Endothelial cell of umbilical vein (primary cell): ENCODE results near the gene NANOGP8.

Experiments
- POLR2A ChIP-seq: IDR thresholded peaks from 2 replicates; pipeline ENCODE4 v1.6.1; 2012; ENCODE audit warnings: low read depth, mild to moderate bottlenecking, control low read depth, low read length
- POLR2AphosphoS5 ChIP-seq: IDR thresholded peaks from 2 replicates; pipeline ENCODE4 v1.6.1; 2012; ENCODE audit warnings: low read depth, mild to moderate bottlenecking, control low read depth, low read length, moderate library complexity; ENCODE audit not compliant: insufficient read depth
- TF ChIP-seq, protein P1 (sequence below), 2 donors: IDR thresholded peaks; 1 replicate in 1 of 2; 2 replicates in 1 of 2; pipeline ENCODE4 v1.5.1; 2011; ENCODE audit warnings: low read length in 2 of 2, mild to moderate bottlenecking in 2 of 2, moderate library complexity in 2 of 2, control low read depth in 1 of 2, inconsistent platforms in 1 of 2, low read depth in 1 of 2; ENCODE audit not compliant: insufficient read depth in 1 of 2; ENCODE audit errors: extremely low read depth in 1 of 2
- TF ChIP-seq, protein P2 (sequence below): IDR thresholded peaks from 2 replicates; pipeline ENCODE4 v1.6.1; 2011; ENCODE audit not compliant: insufficient read depth, insufficient read length

DNA sequence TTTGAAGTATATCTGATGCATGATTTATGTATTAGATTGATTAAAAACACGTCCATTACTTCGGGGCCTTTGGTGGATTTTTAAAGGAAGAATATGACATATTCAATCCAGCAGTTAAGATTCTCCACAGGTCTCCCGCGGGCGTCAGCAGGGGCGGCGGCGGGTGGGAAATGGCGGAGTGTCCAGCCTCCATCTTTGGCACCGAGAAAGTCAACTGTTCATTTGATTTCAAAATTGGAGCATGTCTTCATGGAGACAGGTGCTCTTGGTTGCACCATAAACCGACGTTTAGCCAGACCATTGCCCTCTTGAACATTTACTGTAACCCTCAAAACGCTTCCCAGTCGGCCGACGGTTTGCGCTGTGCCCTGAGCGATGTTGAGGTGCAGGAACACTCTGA, 7.2 kb upstream of the NANOGP8 start:
- TF ChIP-seq, protein P1, sequence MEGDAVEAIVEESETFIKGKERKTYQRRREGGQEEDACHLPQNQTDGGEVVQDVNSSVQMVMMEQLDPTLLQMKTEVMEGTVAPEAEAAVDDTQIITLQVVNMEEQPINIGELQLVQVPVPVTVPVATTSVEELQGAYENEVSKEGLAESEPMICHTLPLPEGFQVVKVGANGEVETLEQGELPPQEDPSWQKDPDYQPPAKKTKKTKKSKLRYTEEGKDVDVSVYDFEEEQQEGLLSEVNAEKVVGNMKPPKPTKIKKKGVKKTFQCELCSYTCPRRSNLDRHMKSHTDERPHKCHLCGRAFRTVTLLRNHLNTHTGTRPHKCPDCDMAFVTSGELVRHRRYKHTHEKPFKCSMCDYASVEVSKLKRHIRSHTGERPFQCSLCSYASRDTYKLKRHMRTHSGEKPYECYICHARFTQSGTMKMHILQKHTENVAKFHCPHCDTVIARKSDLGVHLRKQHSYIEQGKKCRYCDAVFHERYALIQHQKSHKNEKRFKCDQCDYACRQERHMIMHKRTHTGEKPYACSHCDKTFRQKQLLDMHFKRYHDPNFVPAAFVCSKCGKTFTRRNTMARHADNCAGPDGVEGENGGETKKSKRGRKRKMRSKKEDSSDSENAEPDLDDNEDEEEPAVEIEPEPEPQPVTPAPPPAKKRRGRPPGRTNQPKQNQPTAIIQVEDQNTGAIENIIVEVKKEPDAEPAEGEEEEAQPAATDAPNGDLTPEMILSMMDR (IDR thresholded peaks at IDR 0.05; ENCODE audit: extremely low read depth in 1 of 2, insufficient read depth in 1 of 2, low read depth in 1 of 2, low read length in 2 of 2): no peak
- TF ChIP-seq, protein P2, sequence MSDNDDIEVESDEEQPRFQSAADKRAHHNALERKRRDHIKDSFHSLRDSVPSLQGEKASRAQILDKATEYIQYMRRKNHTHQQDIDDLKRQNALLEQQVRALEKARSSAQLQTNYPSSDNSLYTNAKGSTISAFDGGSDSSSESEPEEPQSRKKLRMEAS: no peak
- TF ChIP-seq POLR2AphosphoS5 (no peak), POLR2A (no peak)
